Hippocampal formation (tissue), 2 donors: ENCODE measurements around the gene IQCH.

Experiments used
- DNase-seq, 2 donors: peaks; one replicate each; lab custom pipeline; 2025; lab: John Stamatoyannopoulos, UW

Gene IQCH

DNA sequence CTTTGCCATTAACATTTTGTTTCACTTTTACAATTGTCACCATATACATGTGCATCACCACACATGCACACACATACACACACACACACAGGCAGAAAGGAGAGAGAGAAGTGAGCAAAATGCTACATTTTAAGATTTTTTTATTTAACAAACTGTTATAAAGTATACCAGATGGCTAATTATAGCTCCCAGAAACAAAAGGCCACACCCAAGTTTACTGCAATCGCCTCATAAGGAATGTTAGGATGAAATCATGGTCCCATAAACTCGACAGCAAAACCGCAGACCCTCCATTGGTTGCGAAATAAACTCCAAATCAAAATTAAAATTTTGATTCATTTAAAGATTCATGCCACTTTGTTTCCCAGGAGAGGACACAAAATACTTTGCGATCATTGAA is 250.2 kb downstream of the IQCH start:
- DNase-seq, result no peak

DNA sequence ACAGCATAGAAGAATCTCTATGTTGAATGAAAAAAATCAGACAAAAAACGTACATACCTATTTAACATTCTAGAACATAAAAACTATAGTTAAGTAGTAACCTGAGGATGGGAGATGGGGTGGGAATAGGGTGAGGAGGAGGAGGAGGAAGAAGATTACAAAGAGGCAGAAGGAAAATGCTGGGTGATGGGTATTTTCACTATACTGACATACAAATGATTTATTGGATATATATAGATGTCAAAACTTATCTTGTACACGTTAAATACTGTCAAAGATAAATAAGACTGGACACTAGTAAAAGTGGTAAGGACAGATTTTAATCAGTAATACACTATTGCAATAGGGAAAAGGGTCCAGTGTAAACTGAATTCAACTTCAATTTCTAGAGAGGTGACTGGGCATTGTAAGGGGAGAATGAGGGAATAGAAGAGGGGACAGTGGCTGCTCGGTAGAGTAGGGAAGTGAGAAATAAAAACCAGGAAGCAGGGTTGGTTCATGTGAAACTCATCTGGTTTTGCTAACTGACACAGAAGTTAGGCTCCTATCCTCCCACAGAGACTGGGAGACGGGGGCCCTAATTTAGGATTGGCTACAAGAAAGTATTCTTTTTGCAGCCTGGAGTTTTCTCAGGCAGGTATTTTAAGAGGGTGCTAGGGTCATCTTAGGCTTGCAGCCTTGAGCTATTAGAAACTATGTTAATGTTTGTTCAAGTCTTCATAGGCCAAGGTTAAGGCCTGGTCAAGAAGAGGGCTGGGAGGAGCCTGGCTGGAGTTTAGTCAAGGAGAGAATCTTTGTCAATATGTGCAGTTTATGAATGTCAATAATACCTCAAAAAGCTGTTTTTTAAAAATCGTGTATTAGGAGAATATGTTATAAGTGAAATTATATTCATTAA is 251.3 kb downstream of the IQCH start:
- no peak for DNase-seq

DNA sequence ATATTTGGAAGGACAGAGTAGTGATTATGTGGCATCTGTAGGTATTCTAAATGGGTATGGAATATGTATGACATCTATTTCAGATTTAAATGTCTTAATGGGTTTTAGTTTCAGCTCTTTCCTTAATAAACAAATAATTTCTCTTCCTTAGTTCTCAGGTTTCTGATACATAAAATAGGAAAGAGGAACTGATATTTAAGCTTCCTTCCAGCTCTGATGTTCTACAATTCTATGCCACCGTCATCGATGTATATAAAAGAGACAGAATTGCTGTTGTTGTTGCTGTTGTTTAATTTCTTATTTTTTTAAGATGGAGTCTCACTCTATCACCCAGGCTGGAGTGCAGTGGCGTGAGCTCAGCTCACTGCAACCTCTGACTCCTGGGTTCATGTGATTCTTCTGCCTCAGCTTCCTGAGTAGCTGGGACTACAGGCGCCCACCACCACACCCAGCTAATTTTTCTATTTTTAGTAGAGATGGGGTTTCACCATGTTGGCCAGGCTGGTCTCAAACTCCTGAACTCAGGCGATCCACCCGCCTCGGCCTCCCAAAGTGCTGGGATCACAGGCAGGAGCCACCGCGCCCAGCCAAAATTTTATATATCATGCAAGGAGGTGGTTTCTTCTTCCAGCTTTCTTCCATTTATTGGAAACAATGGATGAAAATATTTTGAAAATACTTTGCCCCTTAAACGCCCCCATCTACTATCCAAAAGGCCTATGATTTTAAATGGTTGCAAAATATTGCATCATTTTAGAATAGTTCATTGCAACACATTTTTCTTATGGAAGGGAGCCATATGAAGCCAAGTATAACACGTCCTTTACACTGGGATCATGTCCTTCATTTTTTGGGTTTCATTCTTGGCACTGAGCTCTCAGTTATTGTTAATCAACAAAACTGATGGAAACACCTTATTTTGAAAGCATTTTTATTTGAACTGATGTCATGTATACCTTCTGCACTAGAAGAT is 252.5 kb downstream of the IQCH start:
- DNase-seq, result no peak

DNA sequence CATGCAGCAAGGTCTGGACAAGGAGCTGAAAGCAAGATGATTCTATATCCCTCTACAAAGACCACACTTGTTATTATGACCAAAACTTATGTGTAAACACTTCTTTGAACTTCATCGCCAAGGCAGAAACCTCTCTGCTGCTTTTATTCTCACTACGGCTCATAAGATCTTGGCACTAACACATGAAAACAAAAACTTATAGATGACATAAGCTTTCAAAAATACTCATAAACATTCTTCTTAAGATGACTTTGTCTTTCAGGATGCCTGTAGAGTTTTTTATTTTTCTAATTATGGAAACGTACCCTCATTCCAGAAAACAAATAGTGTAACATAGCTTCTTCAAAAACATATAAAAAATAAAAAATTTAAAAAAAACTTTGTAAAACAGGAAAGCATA is 253.8 kb downstream of the IQCH start:
- no peak for DNase-seq

- DNase-seq, result no peak
Measured at GRCh38 chr15:67509918-67510317, 255.3 kb downstream of the IQCH start.

- DNase-seq, result no peak
Measured at GRCh38 chr15:67510597-67511190, 256.1 kb downstream of the IQCH start.

GRCh38 chr15:67511606-67512005 is 257.0 kb downstream of the IQCH start:
- DNase-seq, result no peak

DNA sequence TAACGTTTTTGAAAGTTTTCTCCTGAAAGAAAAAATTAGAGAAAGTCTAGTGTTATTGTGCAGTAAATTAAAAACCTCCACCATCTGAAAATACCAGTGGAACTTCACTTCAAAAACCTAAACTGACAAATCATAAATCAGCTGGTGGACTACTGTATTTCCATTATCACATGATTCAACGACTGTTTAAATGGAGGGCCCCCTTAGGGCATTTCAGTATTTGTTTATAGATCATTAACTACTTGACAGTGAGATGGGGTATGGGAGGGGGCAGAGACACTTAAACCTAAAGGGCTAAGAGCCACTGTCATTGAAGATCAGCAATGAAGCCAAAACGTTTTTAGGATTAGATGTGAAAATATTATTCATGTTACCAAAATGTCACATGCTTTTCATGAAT is 257.6 kb downstream of the IQCH start:
- no peak for DNase-seq

DNA sequence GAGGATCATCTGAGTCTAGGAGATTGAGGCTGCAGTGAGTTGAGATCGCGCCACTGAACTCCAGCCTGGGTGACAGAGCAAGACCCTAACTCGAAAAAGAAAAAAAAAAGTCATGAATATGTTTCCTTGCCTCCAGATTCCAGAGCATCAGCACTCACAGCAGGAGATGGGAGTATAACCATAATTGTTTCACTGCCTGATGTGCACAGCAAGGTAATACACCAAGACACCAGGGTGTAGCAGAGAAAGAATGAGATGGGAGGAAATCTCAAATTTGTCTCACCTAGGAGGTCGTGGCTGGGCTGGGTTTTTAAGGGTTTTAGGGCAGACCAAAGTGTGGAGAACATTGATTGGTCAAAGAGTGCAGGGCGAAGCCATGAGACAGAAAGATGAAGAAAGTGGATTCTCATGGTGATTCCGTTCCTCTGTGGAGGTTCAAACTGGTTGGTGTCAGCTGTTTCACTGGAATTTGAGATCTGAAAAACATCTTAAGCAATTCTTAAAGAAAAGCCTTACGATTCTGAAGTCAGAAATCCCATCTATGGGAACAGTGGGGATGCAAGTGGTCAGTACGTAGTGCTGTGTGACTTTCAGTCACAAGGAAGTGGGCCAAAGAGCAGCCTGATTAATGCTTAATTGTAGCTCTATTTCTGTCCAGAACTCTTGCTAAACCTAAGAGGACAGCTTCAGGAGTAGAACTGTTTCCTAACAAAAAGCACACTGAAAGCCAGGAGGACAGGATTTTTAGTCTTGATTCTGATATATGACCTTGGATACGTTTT is 258.5 kb downstream of the IQCH start:
- no peak for DNase-seq

DNA sequence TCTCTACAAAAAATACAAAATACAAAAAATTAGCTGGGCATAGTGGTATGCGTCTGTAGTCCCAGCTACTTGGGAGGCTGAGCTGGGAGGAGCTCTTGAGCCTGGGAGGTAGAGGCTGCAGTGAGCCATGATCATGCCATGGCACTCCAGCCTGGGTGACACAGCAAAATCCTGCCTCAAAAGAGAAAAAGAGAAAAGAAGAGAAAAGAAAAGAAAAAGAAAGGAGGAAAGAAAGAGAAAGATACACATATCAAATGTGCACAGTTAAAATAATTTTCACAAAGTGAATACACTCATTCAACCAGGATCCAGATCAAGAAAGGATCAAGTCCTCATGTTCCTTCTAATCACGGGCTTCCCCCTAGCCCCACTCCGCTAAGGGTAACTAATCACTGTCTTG is 260.5 kb downstream of the IQCH start:
- no peak for DNase-seq

DNA sequence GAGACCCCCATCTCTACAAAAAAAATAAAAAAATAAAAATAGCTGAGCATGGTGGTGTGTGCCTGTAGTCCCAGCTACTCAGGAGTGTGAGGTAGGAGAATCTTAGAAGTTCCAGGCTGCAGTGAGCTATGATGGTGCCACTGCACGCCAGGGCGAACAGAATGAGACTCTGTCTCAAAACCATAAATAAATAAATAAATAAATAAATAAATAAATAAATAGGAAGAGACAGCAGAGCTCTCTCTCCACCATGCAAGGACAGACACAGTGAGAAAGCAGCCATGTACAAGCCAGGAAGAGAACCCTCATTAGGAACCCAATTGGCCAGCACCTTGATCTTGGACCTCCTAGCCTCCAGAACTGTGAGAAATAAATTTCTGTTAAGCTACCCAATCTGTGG is 261.0 kb downstream of the IQCH start:
- DNase-seq, result no peak

DNA sequence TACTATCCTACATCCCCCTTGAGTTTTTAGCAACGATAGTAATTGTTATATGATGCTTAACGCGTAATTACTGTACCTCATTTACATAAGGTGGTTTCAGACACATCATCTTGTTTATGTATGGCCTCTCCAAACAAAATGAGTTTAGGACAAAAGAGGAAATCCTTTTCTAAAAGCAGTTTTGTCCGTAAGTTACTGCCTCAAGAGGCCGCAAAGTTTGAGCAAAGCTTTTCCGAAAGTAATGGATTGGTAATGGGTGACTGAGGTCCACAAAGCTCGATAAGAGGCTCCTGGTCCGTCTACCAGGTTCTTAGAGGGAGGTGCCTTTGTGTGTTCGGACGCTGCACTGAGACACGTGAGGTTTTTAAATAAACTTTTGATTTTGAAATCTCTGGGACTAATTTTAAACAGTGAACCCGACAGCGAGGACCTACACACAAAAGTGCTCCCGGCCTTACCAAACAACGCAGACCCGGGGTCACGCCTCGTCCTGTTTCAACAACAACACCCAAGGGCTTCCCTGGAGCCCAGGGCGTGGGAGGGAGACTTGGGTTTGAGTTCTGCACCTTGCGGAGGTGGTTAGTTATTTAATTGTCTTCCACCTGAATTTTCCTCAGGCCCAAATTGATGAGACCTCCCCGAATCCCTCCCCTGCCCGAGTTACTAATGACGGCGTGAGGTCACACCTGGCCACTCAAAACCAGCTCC is 265.9 kb downstream of the IQCH start:
- peak in 1 of 2 donors; percentile 21 for DNase-seq

- DNase-seq, result peak; percentile 69 to 84
Measured at GRCh38 chr15:67521029-67521782, 266.6 kb downstream of the IQCH start, which contains the start of gene C15orf61. Gene C15orf61 (plus strand): TSS chr15:67521131. CDS start chr15:67521249, 118 bp downstream.

GRCh38 chr15:67521783-67522568 is 267.4 kb downstream of the IQCH start:
- peak in 1 of 2 donors; percentile 22 for DNase-seq

DNA sequence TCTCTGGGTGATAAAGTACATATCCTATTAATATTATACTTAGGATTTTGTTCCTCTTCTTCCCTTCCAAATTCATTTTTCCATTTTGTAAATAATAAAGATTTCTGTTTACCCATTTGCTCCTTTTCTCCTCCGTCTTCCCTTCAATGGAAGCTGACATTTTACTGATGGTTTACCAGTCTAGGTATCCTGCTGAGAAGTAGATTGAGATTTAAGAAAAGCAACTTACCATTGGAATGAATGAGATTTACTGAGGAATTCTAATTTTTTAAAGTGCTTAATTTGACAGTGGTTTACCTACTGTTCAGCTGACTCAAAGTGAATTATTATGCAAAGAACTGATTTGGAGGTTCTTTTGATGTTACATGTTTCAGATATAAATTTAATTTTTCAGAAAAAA is 268.7 kb downstream of the IQCH start:
- DNase-seq, result no peak

GRCh38 chr15:67524235-67524634 is 269.6 kb downstream of the IQCH start:
- no peak for DNase-seq

GRCh38 chr15:67528513-67528912 is 273.9 kb downstream of the IQCH start:
- DNase-seq, result no peak

DNA sequence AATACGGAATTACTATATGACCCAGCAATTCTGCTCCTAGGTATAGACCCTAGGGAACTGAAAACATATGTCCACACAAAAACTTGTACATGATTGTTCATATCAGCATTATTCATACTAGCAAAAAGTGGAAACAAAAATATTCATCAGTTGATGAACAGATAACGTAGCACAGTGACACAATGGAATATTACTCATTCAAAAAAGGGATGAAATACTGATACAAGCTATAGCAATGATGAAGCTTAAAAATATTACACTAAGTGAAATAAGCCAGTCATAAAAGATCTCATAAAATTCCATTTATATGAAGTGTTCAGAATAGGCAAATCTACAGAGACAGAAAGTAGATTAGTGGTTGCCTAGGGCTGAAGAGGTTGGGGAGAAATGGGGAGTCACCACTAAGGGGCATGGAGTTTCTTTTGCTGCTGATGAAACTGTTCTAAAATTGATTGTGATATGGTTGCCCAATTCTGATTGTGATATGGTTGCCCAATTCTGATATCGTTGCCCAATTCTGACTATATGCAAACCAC is 276.9 kb downstream of the IQCH start:
- no peak for DNase-seq

- no peak for DNase-seq
Measured at GRCh38 chr15:67533873-67534272, 279.3 kb downstream of the IQCH start.
